CD14-positive monocyte (primary cell): Measurements from ENCODE around the gene CASP4. TPM values are rescaled to one million over a fixed set of nuclear protein-coding genes. Genes with fewer than 3 reads are reported as not detected.
"Not testable (repeated sequence)": the region's sequence is repeated elsewhere in the genome, so short reads cannot be mapped to it uniquely, and the experiment has no call there.

Source experiments
- DNase-seq, 3 donors: peaks; one replicate each; pipeline ENCODE4 v3.0.0-alpha.2; 2011 to 2022
- H2AFZ ChIP-seq: 2 replicates; pipeline ENCODE4 v1.6.0; 2012; ENCODE audit warnings: mild to moderate bottlenecking, low read depth, low read length, inconsistent platforms; ENCODE audit not compliant: insufficient read depth, poor library complexity, severe bottlenecking
- H3K27ac ChIP-seq, 2 donors: 1 replicate in 1 of 2; 2 replicates in 1 of 2; pipeline ENCODE4 v1.5.1; 2012 to 2013; ENCODE audit warnings: low read length in 2 of 2, control low read depth in 1 of 2, inconsistent platforms in 1 of 2, low read depth in 1 of 2, mild to moderate bottlenecking in 1 of 2
- H3K27me3 ChIP-seq, 2 donors: one replicate each; pipeline versions ENCODE4 v1.6.0 to v1.6.1; 2011 to 2013; ENCODE audit warnings: low read length in 2 of 2; ENCODE audit not compliant: control insufficient read depth in 2 of 2, insufficient read depth in 2 of 2
- H3K36me3 ChIP-seq, 2 donors: replicated peaks in 1 of 2; 1 replicate in 1 of 2; 2 replicates in 1 of 2; pipeline versions ENCODE4 v1.5.1 to v1.6.1; 2012 to 2013; ENCODE audit warnings: low read length in 2 of 2, control low read depth in 1 of 2, inconsistent platforms in 1 of 2, mild to moderate bottlenecking in 1 of 2; ENCODE audit not compliant: insufficient read depth in 2 of 2, control insufficient read depth in 1 of 2
- H3K4me1 ChIP-seq, 2 donors: 1 replicate in 1 of 2; 2 replicates in 1 of 2; pipeline versions ENCODE4 v1.5.1 to v1.6.1; 2012 to 2013; ENCODE audit warnings: low read length in 2 of 2, control low read depth in 1 of 2, inconsistent platforms in 1 of 2, mild to moderate bottlenecking in 1 of 2, moderate library complexity in 1 of 2; ENCODE audit not compliant: insufficient read depth in 2 of 2, control insufficient read depth in 1 of 2
- H3K4me2 ChIP-seq: replicated peaks from 2 replicates; pipeline ENCODE3; 2012; ENCODE audit warnings: low read length, moderate library complexity, mild to moderate bottlenecking; ENCODE audit not compliant: poor library complexity, severe bottlenecking; ENCODE audit errors: extremely low read depth
- H3K4me3 ChIP-seq, 3 experiments: fragments of 200-600 bp in 1 of 3; sonication (generic) in 1 of 3; replicated peaks in 1 of 3; 1 replicate in 2 of 3; 2 replicates in 1 of 3; pipeline ENCODE4 v1.5.1; 2011 to 2013; ENCODE audit warnings: low read length in 3 of 3, mild to moderate bottlenecking in 3 of 3, control low read depth in 2 of 3, low read depth in 2 of 3, inconsistent platforms in 1 of 3, moderate library complexity in 1 of 3
- H3K79me2 ChIP-seq: 2 replicates; pipeline ENCODE4 v1.6.0; 2012; ENCODE audit warnings: mild to moderate bottlenecking, control low read depth, inconsistent platforms, low read length, moderate library complexity; ENCODE audit not compliant: insufficient read depth
- H3K9ac ChIP-seq: 2 replicates; pipeline ENCODE4 v1.6.0; 2017; ENCODE audit warnings: low read length, mild to moderate bottlenecking; ENCODE audit not compliant: insufficient read depth, poor library complexity, severe bottlenecking
- H3K9me3 ChIP-seq, 2 donors: replicated peaks in 1 of 2; 1 replicate in 1 of 2; 2 replicates in 1 of 2; pipeline versions ENCODE4 v1.5.1 to v1.6.1; 2012 to 2013; ENCODE audit warnings: low read length in 2 of 2, control low read depth in 1 of 2; ENCODE audit not compliant: control insufficient read depth in 1 of 2, insufficient read depth in 1 of 2
- H4K20me1 ChIP-seq: 2 replicates; pipeline ENCODE4 v1.6.0; 2012; ENCODE audit warnings: mild to moderate bottlenecking, low read length, control low read depth, moderate library complexity; ENCODE audit not compliant: insufficient read depth
- H3K27ac Mint-ChIP-seq, 7 donors: one replicate each; pipeline ENCODE4 v1.8.0; 2020; ENCODE audit warnings: mild to moderate bottlenecking in 7 of 7, mixed read lengths in 7 of 7, moderate library complexity in 6 of 7, inconsistent platforms in 2 of 7
- H3K27me3 Mint-ChIP-seq, 3 donors: one replicate each; pipeline ENCODE4 v1.8.0; 2021 to 2022; ENCODE audit warnings: low read depth in 3 of 3, mild to moderate bottlenecking in 3 of 3, mixed read lengths in 3 of 3, moderate library complexity in 3 of 3, inconsistent platforms in 1 of 3
- H3K36me3 Mint-ChIP-seq, 2 donors: one replicate each; pipeline ENCODE4 v1.8.0; 2020; ENCODE audit warnings: mixed read lengths in 2 of 2, inconsistent platforms in 1 of 2, mild to moderate bottlenecking in 1 of 2
- H3K4me1 Mint-ChIP-seq: one replicate; pipeline ENCODE4 v1.8.0; 2020; ENCODE audit warnings: mild to moderate bottlenecking, mixed read lengths
- H3K4me3 Mint-ChIP-seq, 2 donors: one replicate each; pipeline ENCODE4 v1.8.0; 2020; ENCODE audit warnings: mild to moderate bottlenecking in 2 of 2, mixed read lengths in 2 of 2, moderate library complexity in 1 of 2
- H3K9me3 Mint-ChIP-seq, 7 donors: one replicate each; pipeline ENCODE4 v1.8.0; 2020 to 2022; ENCODE audit warnings: mixed read lengths in 7 of 7, mild to moderate bottlenecking in 6 of 7, moderate library complexity in 6 of 7, inconsistent platforms in 2 of 7
- WGBS: methylation state at CpG from one replicate; pipeline ENCODE4 v1.1.5; 2013; ENCODE audit warnings: missing lambda C conversion rate; ENCODE audit not compliant: insufficient coverage; 5-methylcytosine and 5-hydroxymethylcytosine counted together
- intact Hi-C, 2 donors: fragments of 100-400 bp; cut with micrococcal nuclease; formaldehyde crosslinking; loops; one replicate each; pipeline versions ENCODE4 v1.15.0 to v1.15.1; 2023
- polyA plus RNA-seq, 3 donors: library from polyadenylated mRNA; depleted of rRNA in 1 of 3; unstranded in 2 of 3; stranded (reverse) in 1 of 3; fragments of 300-500 nt in 2 of 3; fragments of >200 nt in 1 of 3; fragmentation: Illumina TruSeq in 2 of 3; gene quantifications; 1 replicate in 2 of 3; 2 replicates in 1 of 3; pipeline ENCODE4 v1.2.3, GENCODE V29; 2012 to 2021
- TF ChIP-seq, protein P1 (sequence below): fragments of 200-600 bp; IDR thresholded peaks from one replicate; pipeline ENCODE4 v1.8.0; 2022; ENCODE audit warnings: antibody characterized with exemption, mild to moderate bottlenecking

The CASP4 gene
- polyA plus RNA-seq, 3 donors: 148 to 213 (median 163) TPM

DNA sequence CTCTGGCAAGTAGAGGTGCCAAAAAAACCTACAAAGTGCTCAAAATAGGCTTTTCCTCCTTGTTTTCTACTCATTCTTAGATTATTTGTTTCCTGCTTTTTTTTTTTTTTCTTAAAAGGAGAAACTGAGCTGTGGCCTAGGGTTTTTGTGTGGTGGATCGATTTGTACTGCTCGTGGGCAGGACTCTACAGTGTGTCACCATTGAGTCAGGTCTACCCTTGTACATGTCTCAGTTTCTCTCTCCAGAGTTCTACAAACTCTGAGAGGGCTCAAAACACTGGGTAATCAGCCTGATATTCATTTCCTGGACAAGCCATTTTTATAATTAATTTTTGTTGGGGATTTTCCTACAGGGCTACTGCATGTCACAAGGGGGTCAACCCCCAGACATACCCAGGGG is 5.2 kb upstream of the CASP4 start:
- Histone ChIP-seq H3K27me3 (no peaks in the 10 kb centered on the region), H4K20me1 (no peaks in the 10 kb centered on the region), H2AFZ (no peak overlapping the region), H3K27ac (no peak overlapping the region), H3K4me1 (peaks cover 6% of the 10 kb centered on the region in 2 donors), H3K36me3 (no peaks in the 10 kb centered on the region), H3K9me3 (peaks cover 16% of the 10 kb centered on the region in 2 donors), H3K79me2 (no peaks in the 10 kb centered on the region), H3K4me2 (no peak overlapping the region), H3K9ac (no peak overlapping the region), H3K4me3 (no peak overlapping the region)
- WGBS: no CpG with 5 or more reads among the region's 2 CpGs
- no peak overlapping the region for H3K4me3 Mint-ChIP-seq
- TF ChIP-seq, protein P1, sequence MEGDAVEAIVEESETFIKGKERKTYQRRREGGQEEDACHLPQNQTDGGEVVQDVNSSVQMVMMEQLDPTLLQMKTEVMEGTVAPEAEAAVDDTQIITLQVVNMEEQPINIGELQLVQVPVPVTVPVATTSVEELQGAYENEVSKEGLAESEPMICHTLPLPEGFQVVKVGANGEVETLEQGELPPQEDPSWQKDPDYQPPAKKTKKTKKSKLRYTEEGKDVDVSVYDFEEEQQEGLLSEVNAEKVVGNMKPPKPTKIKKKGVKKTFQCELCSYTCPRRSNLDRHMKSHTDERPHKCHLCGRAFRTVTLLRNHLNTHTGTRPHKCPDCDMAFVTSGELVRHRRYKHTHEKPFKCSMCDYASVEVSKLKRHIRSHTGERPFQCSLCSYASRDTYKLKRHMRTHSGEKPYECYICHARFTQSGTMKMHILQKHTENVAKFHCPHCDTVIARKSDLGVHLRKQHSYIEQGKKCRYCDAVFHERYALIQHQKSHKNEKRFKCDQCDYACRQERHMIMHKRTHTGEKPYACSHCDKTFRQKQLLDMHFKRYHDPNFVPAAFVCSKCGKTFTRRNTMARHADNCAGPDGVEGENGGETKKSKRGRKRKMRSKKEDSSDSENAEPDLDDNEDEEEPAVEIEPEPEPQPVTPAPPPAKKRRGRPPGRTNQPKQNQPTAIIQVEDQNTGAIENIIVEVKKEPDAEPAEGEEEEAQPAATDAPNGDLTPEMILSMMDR: no peak
- peaks cover 0 to 4% of the 10 kb centered on the region in 2 donors for H3K36me3 Mint-ChIP-seq
- H3K27ac Mint-ChIP-seq: peak overlapping the region in 2 of 7 donors; percentile 26 to 32
- peaks cover 0 to 2% (median 0%) of the 10 kb centered on the region in 3 donors for H3K27me3 Mint-ChIP-seq
- DNase-seq: no peak
- intact Hi-C loops: no loop called here
- peaks cover 7% of the 10 kb centered on the region for H3K4me1 Mint-ChIP-seq
- H3K9me3 Mint-ChIP-seq: peaks cover 9 to 27% (median 19%) of the 10 kb centered on the region in 7 donors

- H3K27me3 ChIP-seq, H3K4me2 ChIP-seq, H3K4me1 ChIP-seq, intact Hi-C loops, H3K9ac ChIP-seq, DNase-seq, H3K79me2 ChIP-seq, H3K4me1 Mint-ChIP-seq, H3K36me3 ChIP-seq, H3K27ac ChIP-seq, H3K27ac Mint-ChIP-seq, H3K36me3 Mint-ChIP-seq, H3K4me3 ChIP-seq, H3K4me3 Mint-ChIP-seq, H2AFZ ChIP-seq, H4K20me1 ChIP-seq, H3K27me3 Mint-ChIP-seq: not testable (repeated sequence)
- peaks cover 16% of the 10 kb centered on the region in 2 donors for H3K9me3 ChIP-seq
- H3K9me3 Mint-ChIP-seq: peaks cover 9 to 27% (median 19%) of the 10 kb centered on the region in 7 donors
- 95% methylated on average over 6 of the region's 8 CpGs for WGBS
Observed at GRCh38 chr11:104972924-104973323, 4.5 kb upstream of the CASP4 start.
